Stomach smooth muscle (tissue), 2 donors: ENCODE results near the gene PIK3R5.
A peak's percentile ranks its signal among the peaks of the same experiment; 100 is the strongest.
"Not testable (repeated sequence)": the region's sequence is repeated elsewhere in the genome, so short reads cannot be mapped to it uniquely, and the experiment has no call there.

Source experiments
- H3K27ac ChIP-seq: one replicate; pipeline ENCODE4 v1.7.0; 2013; ENCODE audit warnings: mild to moderate bottlenecking, low read length, inconsistent platforms
- H3K27me3 ChIP-seq, 2 donors: one replicate each; pipeline ENCODE4 v1.7.0; 2013; ENCODE audit warnings: low read length in 2 of 2; ENCODE audit not compliant: insufficient read depth in 2 of 2, control insufficient read depth in 1 of 2
- H3K36me3 ChIP-seq, 2 donors: one replicate each; pipeline ENCODE4 v1.7.0; 2013; ENCODE audit warnings: low read length in 2 of 2; ENCODE audit not compliant: control insufficient read depth in 2 of 2, insufficient read depth in 2 of 2
- H3K4me1 ChIP-seq: one replicate; pipeline ENCODE4 v1.7.0; 2013; ENCODE audit warnings: low read length; ENCODE audit not compliant: control insufficient read depth, insufficient read depth
- H3K4me3 ChIP-seq, 2 donors: one replicate each; pipeline ENCODE4 v1.7.0; 2013; ENCODE audit warnings: low read length in 2 of 2
- H3K9ac ChIP-seq, 2 donors: one replicate each; pipeline ENCODE4 v1.7.0; 2013; ENCODE audit warnings: low read length in 2 of 2, mild to moderate bottlenecking in 1 of 2
- H3K9me3 ChIP-seq, 2 donors: one replicate each; pipeline ENCODE4 v1.7.0; 2013; ENCODE audit warnings: low read length in 2 of 2; ENCODE audit not compliant: control insufficient read depth in 2 of 2
- donor health status: healthy.
- donor health status: Pancreatic carcinoma.

The PIK3R5 gene

DNA sequence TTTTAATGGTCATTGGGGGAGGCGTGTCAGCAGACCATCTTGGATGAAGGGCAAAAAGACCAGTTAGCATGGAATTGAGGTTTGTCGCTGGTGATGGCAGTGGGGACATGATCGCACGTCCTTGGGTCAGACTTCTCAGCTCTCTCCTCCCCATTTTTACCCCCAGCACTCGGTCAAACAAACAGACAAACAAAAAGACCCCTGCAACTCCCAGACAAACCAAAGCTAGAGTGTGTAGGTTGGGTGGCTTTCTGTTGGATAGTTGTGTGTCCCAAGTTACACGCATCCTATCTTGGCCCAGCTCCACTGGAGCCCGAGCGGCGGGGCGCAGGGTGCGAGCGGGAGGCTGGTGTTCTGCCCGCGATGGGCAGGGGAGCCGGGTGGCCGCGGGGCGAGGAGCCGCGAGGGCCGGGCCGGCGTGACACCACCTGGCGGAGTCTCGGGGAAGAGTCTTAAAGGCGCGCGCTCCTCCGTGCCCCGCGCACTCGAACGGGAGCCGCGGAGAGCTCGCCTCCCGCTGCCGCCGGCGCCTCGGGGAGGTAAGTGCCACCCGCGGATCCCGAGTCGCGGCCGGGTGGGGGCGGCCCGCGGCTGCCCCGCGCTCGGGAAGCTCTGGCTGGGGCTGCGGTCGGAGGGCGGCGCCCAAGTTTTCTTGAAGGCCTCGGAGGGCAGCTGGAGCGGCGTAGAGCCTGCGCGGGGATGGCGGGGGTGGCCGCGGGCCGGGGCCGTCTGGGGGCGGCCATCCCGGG, 37.3 kb upstream of the PIK3R5 start:
- H3K36me3 ChIP-seq = no peaks in the 10 kb centered on the region
- peak overlapping the region; percentile 43 to 69 for H3K4me3 ChIP-seq

DNA sequence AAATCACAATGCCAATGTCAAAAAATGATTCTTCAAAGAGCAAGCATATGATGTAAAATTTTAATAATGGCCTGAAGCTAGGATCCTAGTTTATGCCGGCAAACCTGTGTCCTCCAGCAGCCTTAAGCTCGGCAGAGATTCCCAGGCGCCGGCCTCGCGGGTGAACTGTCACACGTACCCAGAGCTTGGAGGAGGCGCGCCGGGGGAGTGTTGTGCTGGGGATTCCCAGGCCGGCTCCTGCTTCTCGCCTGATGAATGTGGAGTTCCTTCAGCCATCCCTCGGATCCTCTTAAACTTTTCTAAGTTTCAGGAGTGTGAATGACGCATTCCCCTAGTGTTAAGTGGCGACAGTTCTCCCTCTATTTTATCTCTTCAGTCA, 36.7 kb upstream of the PIK3R5 start:
- Histone ChIP-seq H3K9me3 (no peaks in the 10 kb centered on the region), H3K36me3 (no peaks in the 10 kb centered on the region), H3K4me1 (peaks cover 21% of the 10 kb centered on the region), H3K9ac (no peak overlapping the region), H3K27ac (no peak overlapping the region), H3K4me3 (no peak overlapping the region), H3K27me3 (peaks cover 0 to 28% of the 10 kb centered on the region in 2 donors)

More for the DNA sequence above, 37.3 kb upstream of the PIK3R5 start:
- Histone ChIP-seq H3K27ac (no peak overlapping the region), H3K27me3 (peaks cover 0 to 28% of the 10 kb centered on the region in 2 donors), H3K9ac (no peak overlapping the region), H3K4me1 (peaks cover 21% of the 10 kb centered on the region), H3K9me3 (no peaks in the 10 kb centered on the region)

DNA sequence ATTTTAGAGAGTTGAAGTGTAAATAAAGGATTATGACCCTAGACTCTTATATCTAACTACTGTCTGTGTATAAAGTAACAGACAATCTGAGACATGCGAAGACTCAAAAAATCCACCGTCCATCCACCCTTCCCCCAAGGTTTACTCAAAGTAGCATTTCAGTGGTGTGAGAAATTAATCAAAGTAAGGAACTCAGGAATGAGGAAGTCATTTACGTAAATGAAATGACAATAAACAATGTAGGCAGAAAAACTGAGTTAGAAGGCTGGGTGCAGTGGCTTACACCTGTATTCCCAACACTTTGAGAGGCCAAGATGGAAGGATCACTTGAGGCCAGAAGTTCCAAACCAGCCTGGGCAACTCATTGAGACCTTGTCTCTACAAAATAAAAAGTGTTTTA, 36.1 kb upstream of the PIK3R5 start:
- Histone ChIP-seq H3K36me3 (no peaks in the 10 kb centered on the region), H3K4me1 (peaks cover 21% of the 10 kb centered on the region), H3K27me3 (peaks cover 0 to 28% of the 10 kb centered on the region in 2 donors), H3K4me3 (no peak overlapping the region), H3K27ac (no peak overlapping the region), H3K9ac (no peak overlapping the region), H3K9me3 (no peaks in the 10 kb centered on the region)

DNA sequence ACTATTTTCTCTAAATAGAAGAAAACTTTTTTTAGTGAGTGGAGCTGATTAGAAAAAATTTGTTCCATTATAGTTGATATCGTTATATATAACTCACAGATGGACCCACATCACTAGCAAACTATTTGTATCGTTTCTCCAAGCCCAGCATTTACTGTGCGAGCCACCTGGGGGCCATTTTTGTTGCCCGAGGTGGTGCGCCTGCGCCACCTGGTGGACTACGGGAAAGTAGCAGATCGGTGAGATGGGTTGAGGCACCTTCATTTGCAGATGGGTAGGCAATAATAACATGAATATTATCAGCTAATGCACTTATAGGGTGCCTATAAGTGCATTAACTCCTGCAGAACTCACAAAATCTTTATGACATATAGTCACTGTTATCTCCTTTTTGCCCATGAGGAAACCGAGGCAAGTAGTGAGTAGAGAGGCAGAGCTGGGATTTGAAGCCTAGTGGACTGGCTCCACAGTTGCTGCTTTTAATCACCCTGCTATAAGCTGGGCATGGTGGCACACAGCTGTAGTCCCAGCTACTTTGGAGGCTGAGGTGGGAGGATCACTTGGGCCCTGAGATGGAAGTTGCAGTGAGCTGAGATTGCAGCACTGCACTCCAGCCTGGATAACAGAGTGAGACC, 32.6 kb upstream of the PIK3R5 start:
- Histone ChIP-seq H3K9me3 (no peaks in the 10 kb centered on the region), H3K4me3 (no peak overlapping the region), H3K9ac (no peak overlapping the region), H3K4me1 (no peaks in the 10 kb centered on the region), H3K27ac (no peak overlapping the region), H3K36me3 (no peaks in the 10 kb centered on the region), H3K27me3 (peaks cover 0 to 7% of the 10 kb centered on the region in 2 donors)

DNA sequence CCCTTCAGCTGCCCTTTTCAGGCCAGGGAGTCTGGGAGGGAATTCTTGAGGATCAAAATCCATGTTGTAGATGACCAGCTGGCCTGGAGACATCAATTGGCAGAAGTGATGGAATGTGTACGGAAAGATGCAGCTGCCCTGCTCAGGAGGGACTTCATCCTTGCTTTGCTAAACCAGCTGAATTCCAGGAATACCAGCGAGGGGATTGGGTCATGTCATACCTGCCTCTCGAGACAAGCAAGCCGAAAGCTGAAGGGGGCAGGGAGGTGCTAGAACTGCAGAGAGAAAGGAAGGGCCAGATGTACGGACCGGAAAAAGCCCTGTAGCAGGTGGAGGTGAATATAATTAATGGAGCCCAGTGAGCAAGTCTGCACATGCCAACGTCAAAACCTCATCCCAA, 30.2 kb upstream of the PIK3R5 start:
- Histone ChIP-seq H3K9me3 (no peaks in the 10 kb centered on the region), H3K9ac (no peak overlapping the region), H3K27ac (no peak overlapping the region), H3K4me1 (peaks cover 4% of the 10 kb centered on the region), H3K4me3 (no peak overlapping the region), H3K36me3 (no peaks in the 10 kb centered on the region), H3K27me3 (no peaks in the 10 kb centered on the region)

DNA sequence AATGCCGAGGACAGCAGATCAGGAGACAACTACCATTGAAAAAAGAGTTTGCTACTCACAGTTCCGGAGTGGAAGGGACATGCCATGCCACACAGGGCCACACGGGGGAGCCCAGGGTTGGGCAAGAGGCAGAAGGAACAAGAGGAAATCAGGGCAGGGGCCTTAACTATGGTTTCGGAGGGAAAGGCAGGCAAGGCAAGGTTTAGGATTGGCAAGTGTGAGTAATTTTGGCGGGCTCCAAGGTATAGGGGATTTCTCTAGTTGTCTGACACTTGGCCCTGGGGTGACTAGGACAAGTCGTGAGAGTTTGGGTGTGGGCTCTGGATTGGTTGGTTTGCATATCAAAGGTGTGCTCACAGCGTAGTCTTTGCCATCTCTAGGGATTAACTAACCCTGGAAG, 28.8 kb upstream of the PIK3R5 start:
- Histone ChIP-seq H3K27ac (no peak overlapping the region), H3K27me3 (no peaks in the 10 kb centered on the region), H3K36me3 (no peaks in the 10 kb centered on the region), H3K4me3 (no peak overlapping the region), H3K9me3 (no peaks in the 10 kb centered on the region), H3K4me1 (peaks cover 4% of the 10 kb centered on the region), H3K9ac (no peak overlapping the region)

DNA sequence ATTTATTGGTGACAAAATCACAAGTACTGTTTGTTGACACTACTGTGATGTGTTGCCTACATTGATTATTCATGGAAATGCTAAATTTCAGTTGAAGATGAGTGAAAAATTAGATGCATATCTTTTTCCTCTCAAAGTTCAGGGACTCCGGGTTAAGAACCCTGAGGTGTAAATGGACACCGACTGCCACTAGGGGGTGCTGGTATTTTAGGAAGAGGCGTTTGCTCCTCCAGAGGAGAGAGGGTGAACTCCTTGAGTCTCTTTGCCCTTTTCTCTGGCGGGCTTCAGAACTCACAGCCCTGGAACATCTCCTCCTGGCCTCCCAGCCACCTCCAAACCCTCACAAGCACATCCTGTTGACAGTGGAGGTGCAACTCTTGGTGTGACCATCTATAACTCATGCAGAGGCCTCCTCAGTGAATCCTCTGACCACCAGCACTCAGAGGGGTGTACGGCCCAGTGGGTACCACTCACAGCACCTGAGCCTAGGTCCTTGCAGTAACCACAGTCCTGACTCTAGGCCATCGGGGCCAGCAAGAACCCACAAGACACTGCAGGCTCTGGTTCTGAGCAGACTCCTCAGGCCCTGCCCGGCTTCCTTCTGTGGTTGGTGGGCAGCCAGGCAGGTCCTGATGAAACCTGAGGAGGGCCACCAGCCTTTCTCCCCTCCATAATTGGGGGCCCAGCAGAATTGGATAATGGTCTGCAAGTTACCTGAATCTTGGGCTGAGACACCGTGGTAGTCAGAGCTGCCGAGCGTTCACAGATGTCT, 26.2 kb upstream of the PIK3R5 start:
- H3K27ac ChIP-seq = no peak overlapping the region
- no peak overlapping the region for H3K9ac ChIP-seq
- no peak overlapping the region for H3K4me3 ChIP-seq
- peaks cover 4% of the 10 kb centered on the region for H3K4me1 ChIP-seq
- no peaks in the 10 kb centered on the region for H3K9me3 ChIP-seq
- H3K36me3 ChIP-seq = no peaks in the 10 kb centered on the region
- H3K27me3 ChIP-seq = no peaks in the 10 kb centered on the region

DNA sequence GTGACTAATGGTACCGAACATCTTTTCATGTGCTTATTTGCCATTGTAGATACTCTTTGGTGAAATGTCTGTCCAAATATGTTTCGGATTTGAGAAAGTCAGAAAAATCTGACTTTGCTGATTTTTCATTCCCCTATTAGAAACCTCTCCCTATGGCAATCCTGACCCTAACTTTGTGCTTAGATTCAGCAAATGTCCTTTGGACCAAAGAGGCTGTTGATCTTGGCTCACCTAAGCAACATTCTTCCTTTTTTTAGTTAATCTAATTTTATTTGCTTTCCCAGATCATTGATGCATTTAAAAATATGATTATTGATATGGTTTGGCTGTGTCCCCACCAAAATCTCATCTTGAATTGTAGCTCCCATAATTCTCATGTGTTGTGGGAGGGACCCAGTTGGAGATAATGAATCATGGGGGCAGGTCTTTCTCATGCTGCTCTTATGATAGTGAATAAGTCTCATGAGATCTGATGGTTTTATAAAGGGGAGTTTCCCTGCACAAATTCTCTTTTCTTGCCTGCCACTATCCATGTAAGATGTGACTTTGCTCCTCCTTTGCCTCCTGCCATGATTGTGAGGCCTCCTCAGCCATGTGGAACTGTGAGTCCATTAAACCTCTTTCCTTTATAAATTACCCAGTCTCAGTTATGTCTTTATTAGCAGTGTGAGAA, 22.9 kb upstream of the PIK3R5 start:
- not testable (repeated sequence) for H3K27me3 ChIP-seq, H3K4me1 ChIP-seq, H3K4me3 ChIP-seq, H3K9me3 ChIP-seq, H3K9ac ChIP-seq, H3K27ac ChIP-seq, H3K36me3 ChIP-seq

DNA sequence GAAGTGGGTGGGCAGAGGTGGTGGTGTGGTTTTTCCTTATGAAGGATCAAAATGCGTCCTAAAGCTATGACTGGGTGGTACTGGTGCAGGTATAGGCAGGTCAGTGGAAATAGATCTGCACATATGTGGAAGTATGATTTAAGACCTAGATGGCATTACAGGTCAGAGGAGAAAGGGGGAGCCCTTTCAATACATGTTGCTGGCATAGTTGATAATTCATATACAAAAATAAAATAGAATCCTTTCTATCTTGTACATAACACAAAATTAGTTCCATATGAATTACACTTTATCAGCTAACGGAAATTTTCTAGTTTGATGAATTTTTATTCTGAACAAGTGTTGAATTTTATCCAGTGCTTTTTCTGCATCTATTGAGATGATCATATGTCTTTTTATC, 20.8 kb upstream of the PIK3R5 start:
- Histone ChIP-seq H3K36me3 (no peaks in the 10 kb centered on the region), H3K27ac (no peak overlapping the region), H3K4me3 (no peak overlapping the region)

DNA sequence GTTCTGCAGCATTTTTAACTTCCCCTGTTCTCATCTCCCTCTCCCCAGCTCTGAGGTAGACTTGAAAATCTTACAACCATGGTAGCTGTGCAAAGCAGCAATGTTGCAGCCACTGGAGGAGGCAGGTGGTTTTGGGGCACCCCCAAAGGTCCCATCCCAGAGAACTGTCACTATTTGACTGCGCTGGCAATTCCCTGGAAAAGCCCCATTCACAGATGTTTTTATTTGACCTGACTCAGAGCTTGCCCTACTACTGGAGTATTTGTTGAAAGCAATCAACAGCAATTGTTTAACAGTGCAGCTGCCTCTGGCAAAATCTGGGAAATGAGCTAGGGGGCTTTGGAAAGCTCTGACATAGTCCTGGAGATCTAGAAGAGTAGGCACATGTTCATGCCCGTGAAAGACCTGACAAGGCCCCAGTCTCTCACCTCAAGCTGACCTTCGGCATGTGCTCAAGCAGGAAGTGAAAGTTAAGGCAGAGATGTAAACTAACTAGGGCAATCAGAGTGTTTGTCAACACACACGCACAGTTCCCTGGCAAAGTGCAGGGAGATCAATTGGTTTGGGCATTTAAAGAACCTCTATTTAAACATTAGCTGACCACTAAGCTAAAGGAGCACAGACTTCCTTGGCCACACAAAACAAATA, 19.7 kb upstream of the PIK3R5 start:
- Histone ChIP-seq H3K27ac (no peak overlapping the region), H3K9me3 (peaks cover 0 to 2% of the 10 kb centered on the region in 2 donors), H3K4me1 (no peaks in the 10 kb centered on the region)

More for the DNA sequence above, 20.8 kb upstream of the PIK3R5 start:
- no peaks in the 10 kb centered on the region for H3K4me1 ChIP-seq
- peaks cover 0 to 2% of the 10 kb centered on the region in 2 donors for H3K9me3 ChIP-seq
- H3K27me3 ChIP-seq = no peaks in the 10 kb centered on the region
- H3K9ac ChIP-seq = no peak overlapping the region

More for the DNA sequence above, 19.7 kb upstream of the PIK3R5 start:
- no peaks in the 10 kb centered on the region for H3K36me3 ChIP-seq
- no peak overlapping the region for H3K9ac ChIP-seq
- no peaks in the 10 kb centered on the region for H3K27me3 ChIP-seq
- no peak overlapping the region for H3K4me3 ChIP-seq
